Kidney (tissue), 14 donors: ENCODE data around the gene METTL5. TPM values are rescaled to one million over a fixed set of nuclear protein-coding genes. Genes with fewer than 3 reads are reported as not detected.
A peak's percentile ranks its signal among the peaks of the same experiment; 100 is the strongest.

Experiments used
- DNase-seq, 5 donors: peaks; one replicate each; pipeline ENCODE4 v3.0.0-alpha.2; 2013 to 2020
- FAIRE-seq: peaks from 2 replicates; lab custom pipeline; 2012; peaks lifted over from hg19 to GRCh38; lab: Jason Lieb, UNC
- H3K27ac ChIP-seq, 2 donors: one replicate each; pipeline ENCODE4 v1.7.0; 2013; ENCODE audit warnings: low read depth in 2 of 2, low read length in 2 of 2, inconsistent platforms in 1 of 2
- H3K27me3 ChIP-seq: one replicate; pipeline ENCODE4 v1.7.1; 2013; ENCODE audit warnings: low read length, inconsistent platforms; ENCODE audit not compliant: control insufficient read depth, insufficient read depth
- H3K36me3 ChIP-seq, 3 donors: one replicate each; pipeline versions ENCODE4 v1.7.0 to v1.7.1; 2013; ENCODE audit warnings: low read length in 3 of 3, control low read depth in 1 of 3, inconsistent platforms in 1 of 3; ENCODE audit not compliant: insufficient read depth in 3 of 3, control insufficient read depth in 2 of 3
- H3K4me1 ChIP-seq, 3 donors: one replicate each; pipeline versions ENCODE4 v1.7.0 to v1.7.1; 2013; ENCODE audit warnings: low read length in 3 of 3, inconsistent platforms in 1 of 3, low read depth in 1 of 3; ENCODE audit not compliant: control insufficient read depth in 2 of 3, insufficient read depth in 2 of 3
- H3K4me3 ChIP-seq, 3 donors: one replicate each; pipeline versions ENCODE4 v1.7.0 to v1.8.1; 2013; ENCODE audit warnings: low read length in 3 of 3, control low read depth in 1 of 3, inconsistent platforms in 1 of 3
- H3K9ac ChIP-seq, 3 donors: one replicate each; pipeline versions ENCODE4 v1.7.0 to v1.7.1; 2013; ENCODE audit warnings: low read length in 3 of 3, control low read depth in 1 of 3, inconsistent platforms in 1 of 3
- H3K9me3 ChIP-seq, 3 donors: one replicate each; pipeline versions ENCODE4 v1.7.0 to v1.7.1; 2013; ENCODE audit warnings: low read length in 3 of 3, control low read depth in 1 of 3, inconsistent platforms in 1 of 3; ENCODE audit not compliant: control insufficient read depth in 2 of 3, insufficient read depth in 1 of 3
- intact Hi-C: fragments of 100-400 bp; cut with DNase I; formaldehyde crosslinking; loops from one replicate; pipeline ENCODE4 v1.11.1; 2022
- polyA plus RNA-seq: library from polyadenylated mRNA; stranded (reverse); fragments of 350-450 nt; fragmentation: Illumina TruSeq; extraction: RNeasy Lipid Tissue Mini Kit (QIAGEN cat#74804); gene quantifications from one replicate; pipeline ENCODE4 v1.2.3, GENCODE V29; 2014; ENCODE audit warnings: low read depth, low replicate concordance; ENCODE audit not compliant: insufficient read depth
- total RNA-seq: library from RNA; stranded (reverse); fragmentation: NEBNext Ultra II Directional; extraction: Animal tissue kit (Norgen Biotek cat#: 25700); gene quantifications from one replicate; pipeline ENCODE4 v1.2.1, GENCODE V29; 2021
- TF ChIP-seq, protein P1 (sequence below): IDR thresholded peaks from 3 replicates; pipeline ENCODE4 v1.5.1; 2012; ENCODE audit warnings: mild to moderate bottlenecking, moderate library complexity, borderline replicate concordance; ENCODE audit not compliant: insufficient read depth; ENCODE audit errors: extremely low read depth
- donor health status: control.
- donor health status: control.
- donor health status: control.
- donor health status: control.
- donor health status: control.
- donor health status: DM: yes; HTN: yes; CAD: no.
- donor health status: Normal renal cell carcinoma (clear cell type).

Gene METTL5
- total and polyA plus RNA-seq, 2 donors from 2014 or later, result 43.9 to 68.8 TPM

DNA sequence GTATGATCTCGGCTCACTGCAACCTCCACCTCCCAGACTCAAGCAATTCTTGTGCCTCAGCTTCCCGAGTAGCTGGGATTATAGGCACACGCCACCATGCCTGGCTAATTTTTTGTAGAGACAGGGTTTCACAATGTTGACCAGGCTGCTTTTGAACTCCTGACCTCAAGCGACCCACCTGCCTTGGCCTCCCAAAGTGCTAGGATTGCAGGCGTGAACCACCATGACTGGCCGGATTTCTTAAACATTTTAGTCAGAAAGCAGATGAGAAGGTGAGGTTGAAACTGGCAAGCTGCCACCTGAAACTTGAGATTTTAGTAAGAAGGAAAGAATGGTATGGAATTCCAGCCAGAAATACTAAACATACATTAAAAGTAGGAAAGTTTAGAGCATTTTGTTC, 59.2 kb downstream of the METTL5 start:
- no peak for FAIRE-seq
- intact Hi-C loops, result no loop called here

DNA sequence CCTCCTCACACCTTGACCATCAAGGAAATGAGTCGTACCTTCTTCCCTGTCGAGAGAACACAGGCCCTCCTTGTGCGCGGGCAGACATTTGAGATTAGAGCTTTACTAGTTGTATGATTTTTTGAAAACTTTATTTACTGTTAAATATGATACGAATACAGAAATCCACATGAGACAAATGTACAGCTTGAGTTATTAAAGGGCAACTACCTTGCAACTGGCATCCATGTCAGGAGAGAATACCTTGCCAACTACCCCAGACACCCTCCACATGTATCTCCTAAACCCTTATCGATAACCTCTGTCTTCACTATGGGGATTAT, 62.8 kb downstream of the METTL5 start:
- FAIRE-seq (no peak), DNase-seq (no peak)
- Histone ChIP-seq H3K9me3 (no peaks in the 10 kb centered on the region), H3K36me3 (no peaks in the 10 kb centered on the region), H3K4me3 (no peak overlapping the region), H3K27ac (no peak overlapping the region), H3K9ac (no peak overlapping the region), H3K27me3 (no peaks in the 10 kb centered on the region), H3K4me1 (no peaks in the 10 kb centered on the region)
- intact Hi-C loops, result no loop called here
- TF ChIP-seq, protein P1, sequence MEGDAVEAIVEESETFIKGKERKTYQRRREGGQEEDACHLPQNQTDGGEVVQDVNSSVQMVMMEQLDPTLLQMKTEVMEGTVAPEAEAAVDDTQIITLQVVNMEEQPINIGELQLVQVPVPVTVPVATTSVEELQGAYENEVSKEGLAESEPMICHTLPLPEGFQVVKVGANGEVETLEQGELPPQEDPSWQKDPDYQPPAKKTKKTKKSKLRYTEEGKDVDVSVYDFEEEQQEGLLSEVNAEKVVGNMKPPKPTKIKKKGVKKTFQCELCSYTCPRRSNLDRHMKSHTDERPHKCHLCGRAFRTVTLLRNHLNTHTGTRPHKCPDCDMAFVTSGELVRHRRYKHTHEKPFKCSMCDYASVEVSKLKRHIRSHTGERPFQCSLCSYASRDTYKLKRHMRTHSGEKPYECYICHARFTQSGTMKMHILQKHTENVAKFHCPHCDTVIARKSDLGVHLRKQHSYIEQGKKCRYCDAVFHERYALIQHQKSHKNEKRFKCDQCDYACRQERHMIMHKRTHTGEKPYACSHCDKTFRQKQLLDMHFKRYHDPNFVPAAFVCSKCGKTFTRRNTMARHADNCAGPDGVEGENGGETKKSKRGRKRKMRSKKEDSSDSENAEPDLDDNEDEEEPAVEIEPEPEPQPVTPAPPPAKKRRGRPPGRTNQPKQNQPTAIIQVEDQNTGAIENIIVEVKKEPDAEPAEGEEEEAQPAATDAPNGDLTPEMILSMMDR, result no peak

More for the DNA sequence above, 59.2 kb downstream of the METTL5 start:
- TF ChIP-seq, protein P1, result no peak
- H3K9me3 ChIP-seq, result no peaks in the 10 kb centered on the region
- H3K4me1 ChIP-seq, result peaks cover 0 to 2% (median 0%) of the 10 kb centered on the region in 3 donors
- peak in 1 of 5 donors; percentile 19 for DNase-seq
- H3K9ac ChIP-seq, result no peak overlapping the region
- no peak overlapping the region for H3K27ac ChIP-seq
- H3K36me3 ChIP-seq, result no peaks in the 10 kb centered on the region
- H3K27me3 ChIP-seq, result peaks cover 7% of the 10 kb centered on the region
- no peak overlapping the region for H3K4me3 ChIP-seq

Other genes starting within 250 kb of the METTL5 start
- 52.7 TPM for gene PPIG, start 240.6 kb downstream of the METTL5 start, total RNA-seq
- gene PPIG, start 240.6 kb downstream of the METTL5 start, polyA plus RNA-seq, result 22.8 TPM
- 0.60 TPM for gene CFAP210, start 130.5 kb downstream of the METTL5 start, total RNA-seq
- 0.65 TPM for gene CFAP210, start 130.5 kb downstream of the METTL5 start, polyA plus RNA-seq
- 7.5 TPM for gene PHOSPHO2, start 130.4 kb downstream of the METTL5 start, total RNA-seq
- gene PHOSPHO2, start 130.4 kb downstream of the METTL5 start, polyA plus RNA-seq, result 4.5 TPM
- gene KLHL23, start 91.1 kb downstream of the METTL5 start, total RNA-seq, result 4.6 TPM
- 3.0 TPM for gene KLHL23, start 91.1 kb downstream of the METTL5 start, polyA plus RNA-seq
- 82.0 TPM for gene SSB, start 26.0 kb downstream of the METTL5 start, total RNA-seq
- gene SSB, start 26.0 kb downstream of the METTL5 start, polyA plus RNA-seq, result 86.6 TPM
- 41.0 TPM for gene UBR3, start 2.5 kb upstream of the METTL5 start, total RNA-seq
- gene UBR3, start 2.5 kb upstream of the METTL5 start, polyA plus RNA-seq, result 10.2 TPM